Heart right ventricle (tissue), 16 donors: Measurements from ENCODE around the gene SLC35E1. TPM values are rescaled to one million over a fixed set of nuclear protein-coding genes. Genes with fewer than 3 reads are reported as not detected.
"Not testable (repeated sequence)": the region's sequence is repeated elsewhere in the genome, so short reads cannot be mapped to it uniquely, and the experiment has no call there.

Source experiments
- ATAC-seq, 8 donors: fragments of 200-7000 bp; cut with Tn5 transposase; one replicate each; pipeline ENCODE4 v1.9.1; 2020; ENCODE audit warnings: mild to moderate bottlenecking in 8 of 8, moderate library complexity in 8 of 8, moderate number of reproducible peaks in 1 of 8
- DNase-seq, 2 donors: peaks; one replicate each; pipeline ENCODE4 v3.0.0-alpha.2; 2020
- H3K27ac ChIP-seq, 10 donors: fragments of 200-600 bp; sonication (generic) in 2 of 10; one replicate each; pipeline versions ENCODE4 v1.5.0 to v1.8.0; 2020 to 2022; ENCODE audit warnings: mild to moderate bottlenecking in 3 of 10
- H3K27me3 ChIP-seq, 7 donors: fragments of 200-600 bp; one replicate each; pipeline ENCODE4 v1.8.0; 2021 to 2022; ENCODE audit warnings: mild to moderate bottlenecking in 2 of 7
- H3K36me3 ChIP-seq, 9 donors: fragments of 200-600 bp; sonication (generic) in 1 of 9; one replicate each; pipeline versions ENCODE4 v1.5.0 to v1.8.0; 2020 to 2022; ENCODE audit warnings: mild to moderate bottlenecking in 2 of 9
- H3K4me1 ChIP-seq, 9 donors: fragments of 200-600 bp; sonication (generic) in 1 of 9; one replicate each; pipeline versions ENCODE4 v1.5.0 to v1.8.0; 2020 to 2022; ENCODE audit warnings: mild to moderate bottlenecking in 4 of 9
- H3K4me3 ChIP-seq, 10 donors: fragments of 200-600 bp; sonication (generic) in 2 of 10; one replicate each; pipeline versions ENCODE4 v1.5.0 to v1.8.0; 2020 to 2022; ENCODE audit warnings: mild to moderate bottlenecking in 7 of 10, moderate library complexity in 2 of 10
- H3K9me3 ChIP-seq, 11 donors: fragments of 200-600 bp in 10 of 11; sonication (generic) in 2 of 11; one replicate each; pipeline versions ENCODE4 v1.5.0 to v1.8.0; 2013 to 2022; ENCODE audit warnings: mild to moderate bottlenecking in 2 of 11, control low read depth in 1 of 11, moderate library complexity in 1 of 11
- whole genome bisulfite sequencing, 2 donors: extraction: QIAGEN DNeasy Blood & Tissue Kit; methylation state at CpG; one replicate each; pipeline ENCODE4 v1.1.7; 2013; ENCODE audit warnings: inconsistent platforms in 1 of 2; 5-methylcytosine and 5-hydroxymethylcytosine counted together
- intact Hi-C, 10 donors: fragments of 100-400 bp; cut with DNase I; formaldehyde crosslinking; loops; one replicate each; pipeline versions ENCODE4 v1.11.1 to v1.14.2; 2022
- polyA plus RNA-seq, 2 donors: library from polyadenylated mRNA; stranded (reverse); fragments of 200-250 nt; gene quantifications; one replicate each; pipeline ENCODE4 v1.2.3, GENCODE V29; 2013
- total RNA-seq, 10 donors: library from RNA; stranded (reverse); fragmentation: NEBNext Ultra II Directional in 3 of 10; extraction: Animal tissue kit (Norgen Biotek cat#: 25700) in 3 of 10; gene quantifications; one replicate each; pipeline versions ENCODE4 v1.2.1 to v1.2.4, GENCODE V29; 2021 to 2023
- TF ChIP-seq, protein P1 (sequence below), 9 donors: fragments of 200-600 bp; sonication (generic) in 2 of 9; IDR thresholded peaks; one replicate each; pipeline versions ENCODE4 v1.5.0 to v1.8.0; 2021 to 2022; ENCODE audit warnings: antibody characterized with exemption in 9 of 9, mild to moderate bottlenecking in 5 of 9, moderate library complexity in 1 of 9
- donor health status: Arrhythmogenic right ventricular cardiomyopathy.
- donor health status: ischemic (EF 13 %, LVEDD 7.1; RV severe dilation, severe dysfunction).
- donor health status: healthy with polysubstance abuse.
- donor health status: DM: no; HTN: yes; CAD: no.
- donor health status: DM: no; HTN: no; CAD: no.
- donor health status: ischemic (EF 25% LVEDD 6.9; RV normal size, moderate dysfunction).
- donor health status: ischemic (EF 25% LVEDD 5.7; RV mildly dilated, moderate dysfunction).
- donor health status: healthy.
- donor health status: DM: yes; HTN: yes; CAD: no.
- donor health status: Ischemic cardiomyopathy.
- donor health status: ischemic (EF 35%, LVEDD 5.7; RV mildly dilated, moderate dysfunction).
- donor health status: nonischemic (EF 11% LVEDD 7.7; RV severe dilation, severe dysfunction).
- donor health status: DM: yes; HTN: yes; CAD: no.
- donor health status: PGD.
- donor health status: ischemic (EF 29% LVEDD 5.4; RV normal size, mild dysfunction).
- donor health status: nonischemic (EF 23%, LVEDD 6.1; RV moderate dilation, normal function).

Gene SLC35E1
- total and polyA plus RNA-seq, 12 donors, result 20.8 to 29.0 (median 23.6) TPM

DNA sequence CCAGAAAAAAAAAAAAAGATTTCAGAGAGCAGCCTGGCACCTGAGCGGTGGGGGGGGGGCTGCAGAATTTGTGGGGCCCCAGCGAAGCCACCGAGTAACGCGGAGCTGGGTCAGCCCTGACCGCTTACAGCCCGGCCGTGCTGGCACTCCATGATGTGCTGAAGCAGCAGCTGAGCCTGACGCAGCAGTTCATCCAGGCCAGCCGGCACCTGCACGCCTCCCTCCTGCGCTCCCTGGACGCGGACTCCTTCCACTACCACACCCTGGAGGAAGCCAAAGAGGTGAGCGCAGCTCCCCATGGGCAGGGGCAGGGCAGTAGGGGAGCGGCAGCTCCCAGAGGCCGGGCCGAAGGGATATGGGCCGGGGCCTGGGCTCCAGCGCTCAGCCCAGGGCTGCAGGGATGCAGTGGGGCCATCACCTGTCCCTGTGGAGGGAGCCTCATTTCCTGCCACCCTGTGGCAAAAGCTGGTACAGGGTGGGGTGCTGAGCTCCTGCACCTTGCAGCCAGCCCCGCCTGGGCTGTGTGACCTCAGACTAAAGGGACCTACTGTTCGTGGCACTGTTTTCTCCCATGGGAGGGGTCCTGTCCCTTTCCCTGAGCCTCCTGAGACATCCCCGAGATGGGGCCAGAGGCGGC is 57.7 kb downstream of the SLC35E1 start:
- peak in 1 of 8 donors; percentile 33 for ATAC-seq
- peaks cover 0 to 99% (median 33%) of the 10 kb centered on the region in 9 donors for H3K36me3 ChIP-seq
- TF ChIP-seq, protein P1, sequence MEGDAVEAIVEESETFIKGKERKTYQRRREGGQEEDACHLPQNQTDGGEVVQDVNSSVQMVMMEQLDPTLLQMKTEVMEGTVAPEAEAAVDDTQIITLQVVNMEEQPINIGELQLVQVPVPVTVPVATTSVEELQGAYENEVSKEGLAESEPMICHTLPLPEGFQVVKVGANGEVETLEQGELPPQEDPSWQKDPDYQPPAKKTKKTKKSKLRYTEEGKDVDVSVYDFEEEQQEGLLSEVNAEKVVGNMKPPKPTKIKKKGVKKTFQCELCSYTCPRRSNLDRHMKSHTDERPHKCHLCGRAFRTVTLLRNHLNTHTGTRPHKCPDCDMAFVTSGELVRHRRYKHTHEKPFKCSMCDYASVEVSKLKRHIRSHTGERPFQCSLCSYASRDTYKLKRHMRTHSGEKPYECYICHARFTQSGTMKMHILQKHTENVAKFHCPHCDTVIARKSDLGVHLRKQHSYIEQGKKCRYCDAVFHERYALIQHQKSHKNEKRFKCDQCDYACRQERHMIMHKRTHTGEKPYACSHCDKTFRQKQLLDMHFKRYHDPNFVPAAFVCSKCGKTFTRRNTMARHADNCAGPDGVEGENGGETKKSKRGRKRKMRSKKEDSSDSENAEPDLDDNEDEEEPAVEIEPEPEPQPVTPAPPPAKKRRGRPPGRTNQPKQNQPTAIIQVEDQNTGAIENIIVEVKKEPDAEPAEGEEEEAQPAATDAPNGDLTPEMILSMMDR (IDR thresholded peaks at IDR 0.05), result no peak
- no peak overlapping the region for H3K4me3 ChIP-seq
- H3K27me3 ChIP-seq, result no peaks in the 10 kb centered on the region
- no peaks in the 10 kb centered on the region for H3K4me1 ChIP-seq
- H3K27ac ChIP-seq, result no peak overlapping the region
- H3K9me3 ChIP-seq, result no peaks in the 10 kb centered on the region
- DNase-seq, result no peak
- WGBS, 2 donors, result 93 to 94% methylated on average over 24 of the region's 24 CpGs
- intact Hi-C loops, result no loop called here

DNA sequence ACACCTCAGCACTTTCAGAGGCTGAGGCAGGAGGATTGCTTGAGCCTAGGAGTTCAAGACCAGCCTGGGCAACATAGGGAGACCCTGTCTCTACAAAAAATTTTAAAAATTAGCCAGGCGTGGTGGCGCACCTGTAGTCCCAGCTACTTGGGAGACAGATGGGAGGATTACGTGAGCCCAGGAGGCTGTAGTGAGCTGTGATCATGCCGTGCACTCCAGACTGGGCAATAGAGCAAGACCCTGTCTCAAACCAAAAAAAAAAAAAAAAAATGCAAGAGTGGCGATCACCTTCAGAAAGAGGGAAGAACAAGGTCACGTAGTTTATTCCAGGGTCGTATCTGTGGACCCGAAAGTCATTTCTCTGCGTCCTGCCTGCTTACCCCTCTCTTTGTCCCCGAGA is 59.6 kb downstream of the SLC35E1 start:
- ATAC-seq, H3K9me3 ChIP-seq, intact Hi-C loops, DNase-seq, H3K27ac ChIP-seq, H3K4me1 ChIP-seq, H3K27me3 ChIP-seq, H3K4me3 ChIP-seq: not testable (repeated sequence)
- WGBS, 2 donors, result 96 to 98% methylated on average over 10 of the region's 10 CpGs
- H3K36me3 ChIP-seq, result peaks cover 0 to 98% (median 16%) of the 10 kb centered on the region in 9 donors

DNA sequence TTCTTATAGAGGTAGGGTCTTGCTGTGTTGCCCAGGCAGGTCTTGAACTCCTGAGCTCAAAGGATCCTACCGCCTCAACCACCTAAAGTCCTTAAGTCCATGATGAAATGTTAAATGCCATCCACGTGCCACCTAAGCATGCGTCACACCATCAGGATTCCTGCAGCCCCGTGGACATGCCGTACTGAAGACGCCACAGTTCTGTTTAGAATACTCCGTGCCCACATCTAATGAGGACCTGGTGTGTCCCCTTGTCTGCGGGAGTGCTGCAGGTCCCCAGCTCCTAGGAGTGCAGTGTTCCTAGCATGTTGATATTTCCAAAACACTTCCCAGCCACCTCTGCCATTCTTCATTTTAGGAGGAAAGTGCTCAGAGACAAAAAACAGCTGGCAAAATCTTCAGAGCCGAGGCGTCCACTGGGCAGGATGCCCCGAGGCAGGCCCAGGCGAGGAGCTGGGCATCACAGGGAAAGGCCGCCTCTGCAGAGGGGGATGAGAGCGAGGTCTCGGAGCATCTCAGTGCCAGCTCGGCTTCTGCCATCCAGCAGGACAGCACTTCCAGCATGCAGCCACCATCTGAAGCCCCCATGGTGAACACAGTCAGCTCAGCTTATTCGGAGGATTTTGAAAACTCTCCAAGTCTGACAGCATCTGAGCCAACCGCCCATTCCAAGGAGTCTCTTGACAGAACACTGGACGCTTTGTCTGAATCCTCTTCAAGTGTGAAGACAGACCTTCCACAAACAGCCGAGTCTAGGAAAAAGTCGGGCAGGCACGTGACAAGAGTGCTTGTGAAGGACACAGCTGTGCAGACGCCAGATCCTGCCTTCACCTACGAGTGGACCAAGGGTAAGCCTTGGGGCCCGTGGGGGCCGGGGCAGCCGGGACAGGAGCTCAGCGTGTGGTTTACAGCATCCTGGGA is 62.8 kb downstream of the SLC35E1 start:
- intact Hi-C loops, result loop anchor here in 1 of 10 donors (10.0 kb wide), 1 partner anchor 265 kb away; no protein-coding TSS in a partner anchor
- Histone ChIP-seq H3K27me3 (no peaks in the 10 kb centered on the region), H3K9me3 (no peaks in the 10 kb centered on the region), H3K4me1 (no peaks in the 10 kb centered on the region), H3K4me3 (no peak overlapping the region), H3K27ac (peak overlapping the region in 8 of 10 donors; percentile 2 to 52 (median 38)), H3K36me3 (peaks cover 0 to 89% (median under 1%) of the 10 kb centered on the region in 9 donors)
- TF ChIP-seq, protein P1 (IDR thresholded peaks at IDR 0.05), result no peak
- ATAC-seq (peak; percentile 46 to 79 (median 72)), DNase-seq (peak in 1 of 2 donors; percentile 32)
- 77 to 80% methylated on average over 28 of the region's 28 CpGs for WGBS, 2 donors

DNA sequence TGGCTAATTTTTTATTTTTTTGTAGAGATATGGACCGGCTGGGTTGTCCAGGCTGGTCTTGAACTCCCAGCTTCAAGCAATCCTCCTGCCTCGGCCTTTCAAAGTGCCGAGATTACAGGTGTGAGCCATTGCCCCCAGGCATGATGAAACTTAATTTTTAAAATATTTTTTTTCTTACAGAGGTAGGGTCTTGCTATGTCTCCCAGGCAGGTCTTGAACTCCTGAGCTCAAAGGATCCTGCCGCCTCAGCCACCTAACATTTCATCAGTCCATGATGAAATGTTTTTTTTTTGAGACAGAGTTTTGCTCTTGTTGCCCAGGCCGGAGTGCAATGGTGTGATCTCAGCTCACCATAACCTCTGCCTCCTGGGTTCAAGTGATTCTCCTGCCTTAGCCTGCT is 63.7 kb downstream of the SLC35E1 start:
- Histone ChIP-seq H3K9me3 (no peaks in the 10 kb centered on the region), H3K27ac (peak overlapping the region in 1 of 10 donors; percentile 41), H3K4me1 (no peaks in the 10 kb centered on the region), H3K4me3 (no peak overlapping the region), H3K27me3 (no peaks in the 10 kb centered on the region), H3K36me3 (peaks cover 0 to 90% (median 0%) of the 10 kb centered on the region in 9 donors)
- TF ChIP-seq, protein P1 (IDR thresholded peaks at IDR 0.05), result no peak
- no peak for ATAC-seq
- no peak for DNase-seq
- 96 to 99% methylated on average over 5 of the region's 5 CpGs for WGBS, 2 donors
- intact Hi-C loops, result loop anchor here in 1 of 10 donors (10.0 kb wide), 1 partner anchor 264 kb away; no protein-coding TSS in a partner anchor
